ENCODE data around the gene EIF4G3.

- TF ChIP-seq EZH2 (IDR thresholded peaks at IDR 0.05; ENCODE audit: low read length) (no peak), CTCF (optimal IDR thresholded peaks at IDR 0.05 in 1 of 3, IDR thresholded peaks at IDR 0.05 in 1 of 3, conservative IDR thresholded peaks at IDR 0.05 in 1 of 3; ENCODE audit: extremely low read depth in 1 of 3, insufficient read depth in 2 of 3, low read length in 3 of 3) (no peak)
Measured at GRCh38 chr1:21185221-21185731, 8.6 kb upstream of the EIF4G3 start.
